K562 (cell line): ENCODE results near the gene USP49. TPM values are rescaled to one million over a fixed set of nuclear protein-coding genes. Genes with fewer than 3 reads are reported as not detected.

Experiments
- ARID4B ChIP-seq: sonication (generic); formaldehyde crosslinking; IDR thresholded peaks from 2 replicates; pipeline ENCODE4 v1.8.0; 2022; ENCODE audit warnings: mild to moderate bottlenecking, missing genetic modification reagents
- CHD2 ChIP-seq: IDR thresholded peaks from 2 replicates; pipeline ENCODE4 v1.6.1; 2011; ENCODE audit warnings: low read depth, low read length
- ETV1 ChIP-seq: fragments of 450-650 bp; conservative IDR thresholded peaks from 2 replicates; pipeline ENCODE4 v1.6.1; 2016; ENCODE audit warnings: missing genetic modification characterization, control low read depth, low read depth, missing compliant biosample characterization
- FOXK2 ChIP-seq, 2 experiments: fragments of 450-650 bp; IDR thresholded peaks in 1 of 2; conservative IDR thresholded peaks in 1 of 2; 2 replicates each; pipeline ENCODE4 v1.6.1; 2016; ENCODE audit warnings: low read depth in 2 of 2, mild to moderate bottlenecking in 1 of 2
- HDGF ChIP-seq: fragments of 450-650 bp; IDR thresholded peaks from 2 replicates; pipeline ENCODE4 v1.6.1; 2016
- MBD2 ChIP-seq: sonication (generic); IDR thresholded peaks from 2 replicates; pipeline ENCODE4 v1.6.1; 2016; ENCODE audit warnings: low read depth, borderline replicate concordance
- MCM7 ChIP-seq, 2 experiments: fragments of 450-650 bp; IDR thresholded peaks; 2 replicates each; pipeline ENCODE4 v1.6.1; 2016 to 2018
- NELFE ChIP-seq: IDR thresholded peaks from 2 replicates; pipeline ENCODE4 v1.6.1; 2011; ENCODE audit warnings: mild to moderate bottlenecking; ENCODE audit not compliant: insufficient read depth, insufficient read length
- NR4A1 ChIP-seq, 2 experiments: fragments of 250-450 bp in 1 of 2; fragments of 450-650 bp in 1 of 2; sonication (Bioruptor Pico) in 1 of 2; IDR thresholded peaks; 2 replicates each; pipeline versions ENCODE4 v1.4.0 to v1.6.1; 2016 to 2020; ENCODE audit warnings: mild to moderate bottlenecking in 2 of 2, missing compliant biosample characterization in 1 of 2, missing genetic modification characterization in 1 of 2, moderate library complexity in 1 of 2
- PRPF4 ChIP-seq: fragments of 200-400 bp; formaldehyde crosslinking; IDR thresholded peaks from one replicate; pipeline ENCODE4 v1.6.1; 2017; ENCODE audit warnings: low read length, low read depth, mild to moderate bottlenecking; ENCODE audit not compliant: insufficient read depth, poor library complexity, severe bottlenecking
- RBBP5 ChIP-seq: fragments of 200-600 bp; sonication (generic); IDR thresholded peaks from 2 replicates; pipeline ENCODE4 v1.6.1; 2012; ENCODE audit warnings: borderline replicate concordance, mild to moderate bottlenecking, low read length, control low read depth, inconsistent platforms; ENCODE audit not compliant: insufficient read depth, poor library complexity, severe bottlenecking
- RBM15 ChIP-seq: fragments of 200-400 bp; formaldehyde crosslinking; IDR thresholded peaks from 2 replicates; pipeline ENCODE4 v1.6.1; 2018; ENCODE audit warnings: mild to moderate bottlenecking, low read length, moderate library complexity; ENCODE audit not compliant: insufficient read depth
- SAFB ChIP-seq: fragments of 200-400 bp; formaldehyde crosslinking; IDR thresholded peaks from 2 replicates; pipeline ENCODE4 v1.6.1; 2017; ENCODE audit warnings: low read depth, low read length, borderline replicate concordance
- TSC22D4 ChIP-seq: fragments of 450-650 bp; IDR thresholded peaks from 2 replicates; pipeline ENCODE4 v1.6.1; 2016; ENCODE audit warnings: missing genetic modification characterization, missing biosample characterization, control low read depth
- ZFPM2 ChIP-seq: fragments of 250-450 bp; sonication (Bioruptor Pico); IDR thresholded peaks from 2 replicates; pipeline ENCODE4 v1.5.1; 2022; ENCODE audit warnings: mild to moderate bottlenecking
- ZMIZ1 ChIP-seq, 2 experiments: fragments of 150-350 bp in 1 of 2; IDR thresholded peaks; 2 replicates each; pipeline ENCODE4 v1.6.1; 2012 to 2016; ENCODE audit warnings: low read depth in 2 of 2, low read length in 2 of 2, mild to moderate bottlenecking in 1 of 2, moderate library complexity in 1 of 2
- ZNF561 ChIP-seq: fragments of 450-650 bp; formaldehyde crosslinking; conservative IDR thresholded peaks from 2 replicates; pipeline ENCODE4 v1.4.0; 2020; ENCODE audit warnings: mild to moderate bottlenecking, moderate library complexity
- polyA plus RNA-seq, 8 experiments: library from polyadenylated mRNA; depleted of rRNA in 4 of 8; stranded (reverse) in 5 of 8; unstranded in 3 of 8; fragments of >200 nt; fragmentation: Nextera tagmentation in 2 of 8; fragmentation: Illumina TruSeq in 1 of 8; extraction: Ambion mirVana in 2 of 8; extraction: Trizol in 1 of 8; gene quantifications; 2 replicates each; pipeline versions ENCODE4 v1.2.1 to v1.2.3, GENCODE V29; 2011 to 2014; ENCODE audit warnings: inconsistent platforms in 1 of 8, missing spikeins in 1 of 8
- total RNA-seq, 7 experiments: library from RNA; depleted of rRNA in 6 of 7; stranded (reverse); fragments of >200 nt in 6 of 7; fragmentation: Illumina TruSeq in 2 of 7; extraction: Trizol in 2 of 7; gene quantifications; 2 replicates each; pipeline versions ENCODE4 v1.2.1 to v1.2.3, GENCODE V29; 2011 to 2021; ENCODE audit warnings: low replicate concordance in 1 of 7
- TF ChIP-seq, protein P1 (sequence below): fragments of 250-450 bp; sonication (Bioruptor Pico); IDR thresholded peaks from 2 replicates; pipeline ENCODE4 v1.6.1; 2021; ENCODE audit warnings: mild to moderate bottlenecking

Gene USP49
- total and polyA plus RNA-seq, 9 of the 15 experiments (the other 6 are each of a cell fraction or from before 2014, with no cell fraction given), result 1.0 to 9.9 (median 6.5) TPM

- TF ChIP-seq ZMIZ1 (IDR thresholded peaks at IDR 0.05; ENCODE audit: low read depth in 2 of 2, low read length in 2 of 2) (no peak), ZFPM2 (no peak), RBM15 (no peak), RBBP5 (no peak), PRPF4 (no peak), ZNF561 (CRISPR knock-in tag) (no peak), NR4A1 (CRISPR knock-in tag; IDR thresholded peaks at IDR 0.05) (no peak), NR4A1 (tag; IDR thresholded peaks at IDR 0.05) (no peak), CHD2 (no peak), HDGF (no peak), MCM7 (IDR thresholded peaks at IDR 0.05) (no peak), TSC22D4 (tag) (no peak), NELFE (no peak), ETV1 (tag) (no peak), SAFB (no peak), MBD2 (no peak), ARID4B (CRISPR knock-in tag) (no peak), FOXK2 (conservative IDR thresholded peaks at IDR 0.05 in 1 of 2, IDR thresholded peaks at IDR 0.05 in 1 of 2; ENCODE audit: low read depth in 2 of 2) (peak in 1 of 2 experiments; percentile 49; a peak in 1 of 4 replicates)
- TF ChIP-seq, protein P1, sequence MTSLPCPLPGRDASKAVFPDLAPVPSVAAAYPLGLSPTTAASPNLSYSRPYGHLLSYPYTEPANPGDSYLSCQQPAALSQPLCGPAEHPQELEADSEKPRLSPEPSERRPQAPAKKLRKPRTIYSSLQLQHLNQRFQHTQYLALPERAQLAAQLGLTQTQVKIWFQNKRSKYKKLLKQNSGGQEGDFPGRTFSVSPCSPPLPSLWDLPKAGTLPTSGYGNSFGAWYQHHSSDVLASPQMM (CRISPR knock-in tag), result no peak
Observed at GRCh38 chr6:41901882-41902519, 6.8 kb upstream of the USP49 start (continued).
